Activated CD8-positive, alpha-beta memory T cell treated with anti-CD3 and anti-CD28 coated beads for 48 hours (primary cell): ENCODE results near the gene PPP1R10.

Experiments used
- DNase-seq, 3 experiments: peaks; one replicate each; pipeline ENCODE4 v3.0.0-alpha.2; 2020; ENCODE audit warnings: low read depth in 2 of 3, low spot score in 2 of 3

The PPP1R10 gene

GRCh38 chr6:30557683-30557981 is 59.4 kb downstream of the PPP1R10 start:
- DNase-seq: no peak

GRCh38 chr6:30556906-30557682 is 59.9 kb downstream of the PPP1R10 start, which contains the start of gene PRR3:
Gene PRR3 (plus strand): TSS chr6:30557295. CDS start chr6:30557345, 50 bp downstream.
- DNase-seq: peak; percentile 65 to 75 (median 68)

GRCh38 chr6:30556066-30556905 is 60.8 kb downstream of the PPP1R10 start, which contains the start of gene GNL1:
Gene GNL1 (minus strand): TSS chr6:30556489. CDS start chr6:30556203, 286 bp downstream.
- peak; percentile 94 to 99 (median 98) for DNase-seq

- DNase-seq: no peak
Observed at GRCh38 chr6:30555816-30556065, 61.3 kb downstream of the PPP1R10 start.

GRCh38 chr6:30554962-30555815 is 61.9 kb downstream of the PPP1R10 start:
- no peak for DNase-seq

GRCh38 chr6:30554404-30554803 is 62.6 kb downstream of the PPP1R10 start:
- no peak for DNase-seq
